NCI-H128 (cell line): Measurements from ENCODE around the gene PLEKHG1.

Experiments used
- DNase-seq: peaks from one replicate; lab custom pipeline; 2025; ENCODE audit not compliant: unreplicated experiment; lab: John Stamatoyannopoulos, UW

PLEKHG1 gene

DNA sequence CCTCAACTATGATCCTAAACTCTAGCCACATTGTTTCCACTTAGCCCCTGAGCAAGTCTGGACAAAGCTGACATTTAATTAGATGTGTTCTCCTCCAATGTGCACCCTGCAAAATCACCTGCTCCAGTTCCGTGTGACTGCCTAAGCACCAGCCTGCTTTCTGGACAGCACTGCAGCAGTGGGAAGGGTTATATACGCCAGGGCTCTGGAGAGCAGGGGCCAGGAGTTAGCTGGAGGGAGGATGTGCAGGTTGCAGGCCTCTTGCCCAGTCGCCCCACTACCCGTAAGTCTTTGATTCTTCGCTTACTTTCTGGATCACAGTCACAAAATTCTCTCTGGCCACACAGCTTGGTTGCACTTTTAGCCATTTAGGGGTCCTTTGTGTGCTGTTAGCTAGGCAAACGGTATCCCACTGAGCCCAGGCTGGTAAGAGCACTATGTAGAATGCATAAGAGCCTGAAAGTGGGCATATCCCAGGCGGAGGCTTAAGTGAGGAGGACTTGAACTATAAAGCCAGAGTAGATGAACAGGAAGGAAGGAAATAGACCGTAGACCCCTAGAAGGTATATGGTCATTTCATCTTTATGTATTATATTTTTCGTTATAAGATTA, 10.7 kb upstream of the PLEKHG1 start:
- no peak for DNase-seq

DNA sequence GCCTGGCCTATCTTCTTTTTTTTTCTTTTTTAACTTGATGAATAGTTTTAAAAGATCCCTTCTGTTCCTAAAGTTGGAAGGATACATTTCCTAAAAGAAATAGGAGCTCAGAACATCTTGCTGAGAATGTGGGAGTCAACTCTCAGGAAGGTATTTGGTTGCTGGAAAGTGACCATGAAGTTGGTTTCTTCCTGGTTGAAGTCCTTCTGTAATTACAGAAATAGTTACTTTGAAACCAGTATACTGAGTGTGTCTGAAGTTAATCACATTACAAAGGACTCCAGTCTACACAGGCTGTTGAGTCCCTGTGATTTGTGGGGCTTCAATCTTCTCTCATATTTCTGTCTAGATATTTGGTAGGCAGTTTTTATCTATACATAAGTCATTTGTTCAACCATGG, 9.8 kb upstream of the PLEKHG1 start:
- DNase-seq: no peak

DNA sequence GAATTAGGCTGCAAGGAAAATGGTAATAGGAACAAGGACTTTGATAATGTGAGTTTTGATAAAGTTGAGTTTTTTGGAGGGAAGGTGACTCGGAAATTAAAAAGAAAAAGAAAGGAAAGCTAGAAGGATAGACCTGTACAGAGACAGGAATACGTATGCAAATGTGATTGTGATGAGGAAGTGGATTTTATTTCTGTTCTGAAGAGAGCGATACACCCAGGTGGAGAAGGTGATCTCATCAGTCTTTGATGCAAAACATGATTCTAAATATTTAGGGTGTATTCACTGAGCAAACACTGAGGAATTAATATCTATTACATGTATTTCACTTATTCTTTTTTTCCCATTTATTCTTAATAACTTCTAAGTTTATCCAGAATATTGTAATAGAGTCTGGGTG, 9.2 kb upstream of the PLEKHG1 start:
- DNase-seq: no peak

DNA sequence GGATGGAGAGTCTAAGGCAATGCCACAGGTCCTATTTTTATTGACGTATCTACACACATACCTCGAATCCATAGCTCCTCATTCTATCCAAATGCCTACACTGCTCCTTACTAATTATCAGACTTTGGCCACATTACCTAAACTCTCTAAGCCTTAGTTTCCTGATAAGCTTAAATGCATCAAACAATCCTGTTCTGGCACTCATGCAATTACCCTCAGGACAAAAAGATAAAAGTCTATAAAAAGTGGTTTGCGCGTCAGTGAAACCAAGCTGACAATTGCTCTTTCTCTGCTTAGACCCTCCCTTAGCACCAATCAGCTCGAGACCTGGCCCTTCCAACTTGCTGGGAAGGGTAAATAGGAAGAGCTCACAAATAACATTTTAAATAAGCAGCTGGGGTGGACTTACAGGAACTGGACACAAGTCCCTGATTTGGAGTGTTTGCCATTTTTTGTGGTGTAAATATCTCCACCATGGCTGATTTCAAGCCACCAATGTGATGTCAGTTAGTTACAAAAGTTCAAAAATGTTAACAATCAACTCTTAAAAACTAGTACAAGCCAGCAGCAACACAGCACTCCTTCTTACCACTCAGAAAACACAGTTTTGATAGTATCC, 7.2 kb upstream of the PLEKHG1 start:
- no peak for DNase-seq

DNA sequence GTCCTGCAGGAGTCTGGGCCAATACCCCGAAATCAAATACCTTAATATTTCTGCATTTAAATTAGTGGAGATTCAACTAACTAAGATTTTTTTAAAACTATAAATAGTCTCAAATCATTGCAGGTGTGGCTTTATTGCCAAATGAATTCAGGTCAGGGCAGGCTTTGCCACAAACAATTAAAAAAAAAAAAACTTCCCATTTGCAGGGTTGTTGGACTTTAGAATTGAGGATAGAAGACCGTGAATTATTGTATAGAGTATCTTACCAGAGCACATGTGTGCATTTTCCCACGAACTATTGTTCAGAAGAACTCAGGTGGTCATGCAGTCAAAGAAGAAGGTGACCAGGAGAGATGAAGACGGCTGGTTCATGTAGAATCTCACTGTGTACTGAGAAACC, 6.6 kb upstream of the PLEKHG1 start:
- no peak for DNase-seq

DNA sequence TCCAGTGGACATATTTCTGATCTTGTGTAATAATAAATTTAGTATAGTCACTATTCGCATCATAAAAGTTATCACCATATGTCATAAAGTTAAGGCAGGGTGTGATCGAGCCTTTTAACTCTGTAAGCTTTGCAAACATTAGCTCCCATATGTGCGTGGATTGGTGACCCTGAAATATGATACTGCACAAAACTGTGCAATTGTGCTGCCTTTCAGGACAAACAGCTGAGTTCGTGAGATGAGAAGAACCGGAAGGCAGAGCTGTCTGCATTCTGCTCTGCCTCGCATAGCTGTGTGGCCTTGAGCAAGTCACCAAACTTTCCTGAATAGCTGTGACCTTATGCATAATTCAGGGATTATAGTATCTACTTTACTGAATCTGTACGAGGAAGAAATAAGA, 3.2 kb upstream of the PLEKHG1 start:
- no peak for DNase-seq

DNA sequence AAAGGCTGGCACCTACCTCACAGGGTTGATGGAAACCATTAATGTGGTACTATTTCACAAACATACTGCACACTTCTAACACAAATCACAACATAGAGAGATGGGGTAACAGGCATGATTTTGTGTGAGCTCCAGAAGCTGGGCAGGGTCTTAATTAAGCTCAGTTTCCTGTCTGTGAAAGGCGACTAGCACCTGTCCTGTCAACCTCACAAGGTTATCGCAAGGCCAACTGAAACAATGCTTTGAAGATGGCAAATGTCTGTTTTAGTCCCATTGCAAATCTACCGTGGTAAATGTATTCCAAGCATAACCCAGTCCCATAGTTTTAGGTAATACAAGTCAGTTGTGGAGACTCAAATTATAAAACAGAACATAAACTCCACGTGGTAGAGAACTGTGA, 1.3 kb upstream of the PLEKHG1 start:
- no peak for DNase-seq

DNA sequence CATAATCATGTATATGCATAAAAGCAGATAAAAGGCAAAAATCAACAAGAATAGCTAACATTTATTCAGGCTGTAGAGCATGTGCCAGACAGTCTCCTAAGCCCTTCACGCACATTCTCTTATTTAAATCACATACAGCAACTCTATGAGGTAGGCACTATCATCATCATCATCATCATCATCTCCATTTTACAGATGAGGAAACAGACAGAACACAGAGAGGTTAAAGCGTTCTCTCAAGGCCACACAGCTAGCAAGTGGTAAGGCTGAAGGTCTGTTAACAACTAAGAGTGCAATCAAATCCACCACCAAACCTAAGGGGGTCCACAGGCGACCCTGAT, 857 bp upstream of the PLEKHG1 start:
- DNase-seq: no peak

DNA sequence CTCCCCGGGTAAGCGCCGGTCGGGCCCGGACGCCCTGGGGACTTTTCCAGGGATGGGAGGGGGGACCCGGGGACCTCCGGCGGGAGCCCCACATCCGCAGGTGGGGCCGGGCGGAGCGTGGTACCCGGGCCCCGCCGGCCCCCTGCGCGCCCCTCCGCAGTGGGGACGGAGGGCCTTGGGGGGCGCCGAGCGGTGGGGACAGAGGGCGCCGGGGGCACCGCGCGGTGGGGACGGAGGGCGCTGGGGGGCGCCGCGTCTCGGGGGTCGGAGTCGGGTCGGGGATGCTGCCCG, 270 bp downstream of the PLEKHG1 start:
- no peak for DNase-seq

DNA sequence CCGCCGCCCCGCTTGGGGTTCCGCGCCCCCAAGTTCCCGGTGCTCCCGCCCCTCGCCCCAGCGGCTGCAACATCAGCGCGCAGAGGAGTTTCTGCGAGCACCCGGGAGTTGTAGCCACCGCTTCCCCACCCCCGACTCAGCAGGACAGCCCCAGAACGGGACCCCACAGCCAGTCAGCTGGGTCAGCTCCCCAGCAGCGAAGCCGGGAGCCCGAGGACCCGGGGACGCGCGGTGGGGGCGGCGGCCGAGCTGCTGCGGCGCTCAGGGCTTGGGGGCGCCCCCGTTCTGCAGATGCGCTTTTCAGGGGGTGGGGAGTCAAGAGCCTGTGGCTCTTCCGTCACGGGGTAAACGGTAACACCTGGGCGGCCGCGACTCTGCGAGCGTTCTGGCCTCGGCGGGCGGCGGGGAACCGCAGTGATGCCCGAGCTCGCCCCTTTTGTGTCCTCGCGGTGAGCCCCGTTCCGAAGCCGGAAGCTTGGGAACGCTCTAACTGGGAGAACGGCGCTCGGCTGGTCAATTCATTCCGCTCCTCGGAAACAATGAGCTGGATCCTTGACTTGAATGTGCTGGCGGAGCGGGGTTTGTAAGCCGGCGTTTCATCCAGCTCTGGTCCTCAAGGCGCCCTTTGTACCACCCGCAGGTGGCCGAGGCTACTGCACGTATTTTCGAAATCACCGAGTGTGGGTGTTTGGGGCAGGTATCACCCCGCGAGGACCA, 774 bp downstream of the PLEKHG1 start:
- DNase-seq: peak; percentile 48

DNA sequence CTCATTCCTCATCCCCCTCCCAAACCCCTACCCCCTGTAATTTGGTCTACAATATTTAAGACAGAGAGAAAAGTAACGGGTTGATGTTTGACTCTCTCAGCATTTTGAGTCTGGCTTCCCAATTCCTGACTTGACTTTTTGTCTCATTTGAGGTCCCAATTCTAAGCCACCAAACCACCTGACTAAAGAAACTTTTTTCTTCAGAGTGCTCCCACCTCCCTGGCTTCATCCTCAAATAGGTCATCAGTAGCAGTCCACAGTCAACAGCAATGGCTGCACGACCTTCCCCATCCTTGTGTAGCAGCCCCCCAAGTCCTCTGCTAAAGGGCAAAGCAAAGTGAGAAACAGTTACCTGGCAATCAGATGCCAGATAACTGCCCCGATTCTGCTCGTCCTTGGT, 1.8 kb downstream of the PLEKHG1 start:
- DNase-seq: no peak

DNA sequence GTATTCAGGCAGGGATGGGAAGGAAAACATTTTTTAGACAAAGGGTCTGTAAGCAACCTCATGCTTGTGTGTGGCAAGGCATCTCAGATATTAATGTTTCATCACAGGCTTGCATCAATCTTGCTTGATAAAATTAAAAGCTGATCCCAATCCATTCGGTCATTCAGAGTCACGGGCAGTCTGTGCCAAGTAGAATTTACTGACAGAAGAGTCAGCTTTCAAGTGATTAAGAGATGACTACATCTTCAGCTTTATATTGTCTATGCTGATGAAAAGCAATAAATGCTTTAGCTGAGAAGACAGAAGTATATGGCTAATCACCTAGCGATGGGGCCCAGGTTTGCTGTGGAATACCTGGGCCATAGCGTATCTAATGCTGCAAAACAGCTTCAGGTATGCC, 3.5 kb downstream of the PLEKHG1 start:
- DNase-seq: no peak

DNA sequence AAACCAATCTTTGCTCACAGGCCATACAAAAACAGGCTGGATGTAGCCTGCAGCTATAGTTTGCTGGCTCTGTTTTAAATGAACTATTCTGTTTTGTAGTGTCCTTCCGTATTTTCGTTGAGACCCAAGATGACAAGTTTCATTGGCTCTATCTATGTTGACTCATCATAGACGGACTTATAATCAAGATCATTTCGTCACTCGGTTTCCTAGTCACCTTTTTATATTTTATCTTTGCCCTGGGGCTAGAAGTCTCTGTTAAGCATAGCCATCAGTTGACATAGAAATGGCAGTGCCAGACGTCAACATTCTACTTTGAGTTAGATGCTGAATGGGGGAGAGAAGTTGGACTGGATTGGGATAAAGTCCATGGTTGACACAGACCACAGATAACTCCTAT, 4.8 kb downstream of the PLEKHG1 start:
- no peak for DNase-seq

DNA sequence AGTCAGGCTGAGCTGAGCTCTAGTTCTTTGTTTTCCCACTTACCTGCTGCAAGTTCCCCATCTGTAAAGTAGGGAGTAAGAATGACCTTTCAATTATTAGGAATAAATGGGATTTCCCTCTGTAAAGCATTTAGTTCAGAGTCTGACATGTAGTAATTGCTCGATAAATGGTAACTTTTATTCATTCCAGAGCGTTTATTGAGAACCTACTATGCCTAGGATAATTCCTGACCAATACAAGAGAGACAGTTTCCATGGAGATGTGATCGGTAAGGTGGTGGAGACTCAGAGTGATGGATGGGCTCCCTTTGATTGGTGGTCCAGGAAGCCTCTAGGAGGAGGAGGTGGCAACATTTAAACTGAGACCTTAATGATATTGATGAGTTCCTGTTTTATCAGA, 5.6 kb downstream of the PLEKHG1 start:
- no peak for DNase-seq

DNA sequence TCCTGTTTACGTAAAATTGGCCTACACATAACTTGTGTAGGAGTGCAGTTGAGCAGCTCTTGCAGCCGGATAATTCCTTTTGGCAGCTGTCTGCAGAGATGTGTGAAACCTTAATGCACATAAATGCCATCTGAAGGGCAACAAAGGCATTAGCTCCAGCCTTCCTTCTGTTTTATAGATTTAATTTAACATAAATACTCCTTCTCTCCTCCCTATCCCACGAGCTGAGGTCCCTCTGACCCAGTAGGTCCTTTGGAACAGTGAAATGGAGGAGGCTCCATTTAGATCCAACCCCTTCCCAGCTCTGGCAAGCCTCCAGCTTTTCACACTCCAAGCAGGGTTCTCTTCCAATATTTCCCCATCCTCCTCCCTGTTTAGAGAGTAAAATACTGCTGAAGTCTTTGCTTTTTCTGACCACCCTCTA, 6.5 kb downstream of the PLEKHG1 start:
- DNase-seq: no peak

DNA sequence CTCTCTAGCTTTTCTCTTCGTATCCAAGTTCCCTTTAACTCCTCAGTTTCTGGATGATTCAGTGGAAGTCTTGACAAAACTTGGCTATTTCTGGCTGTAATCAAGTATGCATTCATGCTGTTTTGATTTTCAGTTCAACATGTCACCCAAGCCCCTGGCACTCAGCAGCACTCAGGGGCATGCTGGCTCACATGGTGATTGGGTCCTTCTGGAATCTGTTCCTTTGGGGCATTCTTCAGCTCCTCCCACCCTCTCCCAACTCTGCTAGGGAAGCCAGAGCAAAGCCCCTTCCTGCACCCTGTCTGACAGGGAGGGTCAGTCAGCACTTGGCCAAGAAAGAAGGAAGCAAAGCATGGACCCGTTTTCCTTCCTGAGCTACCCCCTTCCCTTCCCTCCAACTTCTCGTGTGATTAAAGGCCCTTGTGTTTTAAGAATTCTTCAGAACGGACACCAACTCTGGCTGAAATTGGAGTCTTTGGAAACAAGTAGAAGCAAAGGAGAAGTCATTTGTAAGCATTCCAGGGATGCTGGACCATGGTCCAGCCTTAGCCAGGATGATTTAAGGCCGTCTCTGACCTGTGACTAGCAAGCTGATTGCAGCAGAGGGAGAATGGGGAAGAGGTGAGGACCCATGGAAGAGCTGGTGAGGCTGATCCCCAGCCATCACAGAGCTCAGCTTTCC, 7.1 kb downstream of the PLEKHG1 start:
- DNase-seq: no peak

DNA sequence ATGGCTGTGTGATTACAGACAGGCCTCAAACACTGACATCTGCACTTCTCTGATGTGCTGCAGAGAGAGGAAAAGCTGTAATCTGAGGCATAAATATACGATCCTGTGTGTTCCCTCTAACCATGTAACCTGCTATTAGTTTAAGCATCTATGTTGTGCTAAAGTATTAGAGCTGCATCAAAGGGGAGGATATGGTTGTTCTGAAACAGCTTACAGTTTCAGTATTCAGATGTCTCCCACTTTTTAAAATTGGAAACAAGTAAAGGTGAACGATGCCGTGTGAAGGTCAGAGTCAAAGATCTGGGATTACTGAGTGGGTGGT, 7.6 kb downstream of the PLEKHG1 start:
- DNase-seq: no peak

DNA sequence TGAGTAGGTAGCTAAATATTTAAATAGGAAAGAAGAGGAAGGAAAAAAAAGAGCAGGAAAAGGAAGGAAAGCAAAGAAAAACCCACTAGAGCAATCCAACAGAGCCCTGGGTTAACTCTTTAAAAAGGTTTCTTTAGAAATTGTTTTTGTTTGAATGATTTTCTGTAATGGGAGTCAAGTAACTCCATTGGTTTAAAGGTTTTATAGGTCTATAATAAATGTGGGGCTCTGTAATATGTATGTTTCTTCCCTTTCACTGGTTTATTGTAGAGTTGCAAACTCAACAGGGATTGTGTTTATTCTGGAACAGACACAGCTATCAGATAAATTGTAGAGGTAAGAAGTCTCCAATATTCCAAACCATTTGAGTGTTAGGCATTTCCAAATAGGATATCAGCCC, 10.9 kb downstream of the PLEKHG1 start:
- DNase-seq: no peak

DNA sequence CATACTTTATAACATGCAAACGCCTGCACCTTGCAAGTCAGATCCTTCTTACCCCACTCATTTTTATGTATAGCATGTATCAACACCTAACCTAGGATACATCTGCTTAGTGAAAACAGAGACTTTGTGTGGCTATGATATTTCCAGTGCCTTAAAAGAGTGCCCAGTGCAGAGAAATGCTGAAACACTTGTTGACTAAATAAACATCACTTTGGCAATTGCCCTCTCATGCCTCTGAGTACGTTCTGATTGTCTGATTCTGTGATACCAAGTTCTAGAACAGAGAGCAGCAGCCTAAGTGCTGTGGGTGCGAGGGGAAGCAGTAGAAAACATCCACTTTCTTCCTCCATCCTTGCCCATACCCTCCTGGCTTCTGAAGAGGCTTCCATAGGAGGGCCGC, 13.6 kb downstream of the PLEKHG1 start:
- DNase-seq: no peak

DNA sequence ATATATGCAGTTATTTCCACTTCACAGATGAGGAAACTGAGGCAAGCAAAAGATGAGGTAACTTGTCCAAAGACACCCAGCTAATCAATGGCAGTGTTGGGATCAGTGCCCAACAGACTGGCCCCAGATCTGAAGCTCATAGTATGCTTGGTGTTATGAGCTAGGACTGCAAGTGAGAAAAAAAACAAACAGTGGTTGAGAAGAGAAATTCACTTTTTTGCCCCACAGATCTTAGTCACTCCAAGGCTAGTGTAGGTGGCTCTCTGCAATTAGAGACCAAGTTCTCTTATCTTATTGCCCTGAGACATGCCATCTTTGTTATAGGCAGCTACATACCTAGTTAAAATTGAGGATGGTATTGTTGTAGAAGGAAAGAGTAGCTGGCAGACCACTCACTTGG, 16.3 kb downstream of the PLEKHG1 start:
- DNase-seq: no peak

DNA sequence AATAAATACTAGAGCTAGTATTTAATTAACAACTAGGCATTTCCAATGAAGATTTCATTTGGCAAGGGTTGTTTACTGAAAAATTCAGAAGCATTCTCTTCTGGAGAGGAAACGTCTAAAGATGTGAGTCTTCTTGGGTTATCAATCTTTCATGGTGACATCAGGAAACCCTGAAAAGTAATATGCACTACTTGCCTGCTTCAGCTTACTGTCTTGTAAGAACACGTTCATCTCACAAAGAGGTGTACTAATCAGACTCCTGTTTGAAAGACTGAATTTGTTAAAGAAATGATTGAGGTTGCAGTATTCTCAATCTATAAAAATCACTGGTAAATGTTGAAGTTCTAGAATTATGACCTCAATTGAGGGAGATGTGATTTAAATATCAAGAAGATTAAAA, 16.9 kb downstream of the PLEKHG1 start:
- DNase-seq: no peak

DNA sequence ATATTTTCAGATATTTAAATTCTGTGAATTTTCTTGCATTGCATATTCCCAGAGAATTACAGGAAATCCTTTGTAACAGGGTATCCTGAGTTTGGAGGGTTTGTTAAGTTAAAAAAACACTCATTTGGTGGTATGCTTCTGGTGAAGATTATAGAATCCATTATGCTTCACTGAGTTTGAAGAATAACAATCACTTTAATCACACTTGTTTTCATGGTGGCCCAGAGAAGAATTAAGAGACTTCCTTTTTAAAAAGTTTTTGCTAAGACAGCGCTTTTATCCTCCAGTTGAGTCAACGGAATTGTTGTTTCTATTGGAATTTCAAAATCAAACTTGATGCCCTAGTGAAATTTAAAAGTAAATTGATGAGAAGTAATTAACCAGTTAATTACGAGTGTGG, 17.4 kb downstream of the PLEKHG1 start:
- DNase-seq: no peak
